Measurements from ENCODE around the gene CMTM6.

- TF ChIP-seq MAZ (IDR thresholded peaks at IDR 0.05; ENCODE audit: borderline replicate concordance, low read depth, low read length) (no peak), NR3C1 (IDR thresholded peaks at IDR 0.05) (no peak), KDM1A (IDR thresholded peaks at IDR 0.05; ENCODE audit: low read depth) (no peak), RNF2 (IDR thresholded peaks at IDR 0.05; ENCODE audit: borderline replicate concordance, low read depth) (no peak), CTCF (IDR thresholded peaks at IDR 0.05) (no peak), TP53 (CRISPR knock-in tag; IDR thresholded peaks at IDR 0.05) (no peak), NPAS2 (CRISPR knock-in tag; IDR thresholded peaks at IDR 0.05; ENCODE audit: borderline replicate concordance) (no peak), USF2 (IDR thresholded peaks at IDR 0.05) (no peak), EHF (CRISPR knock-in tag; IDR thresholded peaks at IDR 0.05) (no peak), HDAC2 (IDR thresholded peaks at IDR 0.05) (no peak)
Observed at GRCh38 chr3:32432045-32432710, 70.5 kb downstream of the CMTM6 start.
